ENCODE results near the gene INPP5J.

INPP5J gene

GRCh38 chr22:31124290-31124689, 1.5 kb downstream of the INPP5J start:
- no peak overlapping the region for H3K4me3 ChIP-seq (ENCODE audit: low read length)
- no peak for DNase-seq (ENCODE audit: low read depth)
- no peak for TF ChIP-seq CTCF (IDR thresholded peaks at IDR 0.05; ENCODE audit: insufficient read depth, low read depth, low read length, missing control alignments)

GRCh38 chr22:31124811-31125465, 2.2 kb downstream of the INPP5J start:
- no peak overlapping the region for H3K4me3 ChIP-seq (ENCODE audit: low read length)
- no peak for DNase-seq (ENCODE audit: low read depth)
- TF ChIP-seq CTCF (IDR thresholded peaks at IDR 0.05; ENCODE audit: insufficient read depth, low read depth, low read length, missing control alignments) = no peak

- TF ChIP-seq CTCF (IDR thresholded peaks at IDR 0.05; ENCODE audit: insufficient read depth, low read depth, low read length, missing control alignments) = no peak
- no peak overlapping the region for H3K4me3 ChIP-seq (ENCODE audit: low read length)
These were observed 2.9 kb downstream of the INPP5J start for GRCh38 chr22:31125521-31126117.

GRCh38 chr22:31126128-31126868, 3.5 kb downstream of the INPP5J start:
- no peak for DNase-seq (ENCODE audit: low read depth)
- no peak for TF ChIP-seq CTCF (IDR thresholded peaks at IDR 0.05; ENCODE audit: insufficient read depth, low read depth, low read length, missing control alignments)
- H3K4me3 ChIP-seq (ENCODE audit: low read length) = no peak overlapping the region

More at GRCh38 chr22:31125521-31126117, 2.9 kb downstream of the INPP5J start:
- DNase-seq (ENCODE audit: low read depth) = no peak

GRCh38 chr22:31126869-31127175, 4.1 kb downstream of the INPP5J start:
- no peak for DNase-seq (ENCODE audit: low read depth)
- no peak for TF ChIP-seq CTCF (IDR thresholded peaks at IDR 0.05; ENCODE audit: insufficient read depth, low read depth, low read length, missing control alignments)
- H3K4me3 ChIP-seq (ENCODE audit: low read length) = no peak overlapping the region

GRCh38 chr22:31127181-31127772, 4.5 kb downstream of the INPP5J start:
- no peak overlapping the region for H3K4me3 ChIP-seq (ENCODE audit: low read length)
- DNase-seq (ENCODE audit: low read depth) = no peak
- no peak for TF ChIP-seq CTCF (IDR thresholded peaks at IDR 0.05; ENCODE audit: insufficient read depth, low read depth, low read length, missing control alignments)

All from epithelial cell of esophagus (primary cell).